Muscle layer of colon (tissue), 2 donors: ENCODE results near the gene TBC1D22A.

Source experiments
- H3K27ac ChIP-seq: one replicate; pipeline ENCODE4 v1.7.0; 2013; ENCODE audit warnings: low read depth, mild to moderate bottlenecking, low read length, moderate library complexity
- H3K27me3 ChIP-seq, 2 donors: one replicate each; pipeline ENCODE4 v1.7.0; 2013; ENCODE audit warnings: low read length in 2 of 2, mild to moderate bottlenecking in 2 of 2; ENCODE audit not compliant: insufficient read depth in 2 of 2, control insufficient read depth in 1 of 2
- H3K36me3 ChIP-seq: one replicate; pipeline ENCODE4 v1.7.0; 2013; ENCODE audit warnings: mild to moderate bottlenecking, low read length; ENCODE audit not compliant: insufficient read depth
- H3K4me1 ChIP-seq: one replicate; pipeline ENCODE4 v1.7.0; 2013; ENCODE audit warnings: mild to moderate bottlenecking, low read length; ENCODE audit not compliant: insufficient read depth
- H3K4me3 ChIP-seq, 2 donors: one replicate each; pipeline ENCODE4 v1.7.0; 2013; ENCODE audit warnings: low read length in 2 of 2, low read depth in 1 of 2, mild to moderate bottlenecking in 1 of 2, moderate library complexity in 1 of 2
- H3K9ac ChIP-seq: one replicate; pipeline ENCODE4 v1.7.0; 2013; ENCODE audit warnings: low read length
- H3K9me3 ChIP-seq: one replicate; pipeline ENCODE4 v1.7.0; 2013; ENCODE audit warnings: mild to moderate bottlenecking, low read length
- donor health status: abdominal sarcoma.
- donor health status: Adenocarcinoma of cecum.

The TBC1D22A gene

DNA sequence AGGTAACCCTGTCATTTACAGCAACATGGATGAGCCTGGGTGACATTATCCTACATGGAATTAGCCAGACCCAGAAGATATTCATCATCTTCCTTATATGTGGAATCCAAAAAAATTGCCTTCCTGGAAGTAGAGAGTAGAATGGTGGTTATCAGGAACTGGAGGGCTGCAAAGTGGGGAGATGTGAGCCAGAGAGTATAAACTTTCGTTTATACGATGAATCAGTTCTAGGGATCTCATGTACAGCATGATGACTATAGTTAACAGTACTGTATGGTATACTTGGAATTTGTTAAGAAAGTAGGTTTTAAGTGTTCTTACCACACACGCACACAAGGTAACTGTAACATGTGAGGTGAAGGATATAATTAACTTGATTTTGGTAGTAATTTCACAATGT lies 79.1 kb downstream of the TBC1D22A start:
- Histone ChIP-seq H3K27me3 (no peaks in the 10 kb centered on the region), H3K9ac (no peak overlapping the region), H3K9me3 (no peaks in the 10 kb centered on the region), H3K36me3 (no peaks in the 10 kb centered on the region), H3K4me3 (no peak overlapping the region), H3K27ac (no peak overlapping the region), H3K4me1 (peaks cover 21% of the 10 kb centered on the region)

DNA sequence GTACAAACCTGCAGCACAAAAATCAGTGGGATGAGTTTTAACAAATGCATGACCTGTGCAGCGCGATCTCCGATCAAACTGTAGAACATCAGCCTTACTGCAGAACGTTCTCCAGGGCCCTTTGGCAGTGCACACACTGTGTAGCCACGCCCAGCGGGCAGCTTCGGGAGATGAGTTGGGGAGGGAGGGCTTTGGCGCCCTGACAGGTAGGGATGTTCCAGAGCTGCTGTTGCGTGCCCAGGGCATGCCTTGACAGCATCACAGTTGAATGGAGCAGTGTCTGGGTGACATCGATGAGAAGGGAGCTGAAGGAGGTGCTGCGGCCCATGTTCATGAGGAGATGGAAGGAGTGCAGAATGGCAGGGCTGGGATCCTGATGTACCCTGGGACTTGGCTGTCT lies 80.2 kb downstream of the TBC1D22A start:
- H3K9me3 ChIP-seq = no peaks in the 10 kb centered on the region
- peaks cover 21% of the 10 kb centered on the region for H3K4me1 ChIP-seq
- H3K4me3 ChIP-seq = no peak overlapping the region
- H3K9ac ChIP-seq = no peak overlapping the region
- no peak overlapping the region for H3K27ac ChIP-seq
- H3K36me3 ChIP-seq = no peaks in the 10 kb centered on the region
- H3K27me3 ChIP-seq = no peaks in the 10 kb centered on the region

DNA sequence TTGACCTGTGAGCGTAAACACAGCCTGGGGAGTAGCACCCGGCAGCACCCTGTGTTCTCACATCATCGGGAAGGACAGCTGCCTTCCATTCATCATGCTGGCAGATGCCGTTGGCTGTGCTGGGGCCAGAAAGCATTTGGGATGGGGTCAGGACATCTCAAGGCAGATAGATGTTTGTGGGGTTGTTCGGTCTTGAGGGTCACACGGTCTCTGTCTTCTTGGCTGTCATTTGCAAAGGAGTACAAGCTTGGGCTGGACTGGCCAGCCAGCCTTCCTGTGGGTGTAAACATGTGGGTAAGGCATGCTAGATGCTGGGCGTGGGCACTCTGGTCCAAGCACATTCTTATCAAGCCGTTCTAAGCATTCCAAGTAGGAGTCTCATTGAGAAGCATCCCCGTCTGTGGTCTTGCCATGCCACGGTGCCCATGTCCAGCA lies 81.4 kb downstream of the TBC1D22A start:
- Histone ChIP-seq H3K27me3 (no peaks in the 10 kb centered on the region), H3K9ac (no peak overlapping the region)

DNA sequence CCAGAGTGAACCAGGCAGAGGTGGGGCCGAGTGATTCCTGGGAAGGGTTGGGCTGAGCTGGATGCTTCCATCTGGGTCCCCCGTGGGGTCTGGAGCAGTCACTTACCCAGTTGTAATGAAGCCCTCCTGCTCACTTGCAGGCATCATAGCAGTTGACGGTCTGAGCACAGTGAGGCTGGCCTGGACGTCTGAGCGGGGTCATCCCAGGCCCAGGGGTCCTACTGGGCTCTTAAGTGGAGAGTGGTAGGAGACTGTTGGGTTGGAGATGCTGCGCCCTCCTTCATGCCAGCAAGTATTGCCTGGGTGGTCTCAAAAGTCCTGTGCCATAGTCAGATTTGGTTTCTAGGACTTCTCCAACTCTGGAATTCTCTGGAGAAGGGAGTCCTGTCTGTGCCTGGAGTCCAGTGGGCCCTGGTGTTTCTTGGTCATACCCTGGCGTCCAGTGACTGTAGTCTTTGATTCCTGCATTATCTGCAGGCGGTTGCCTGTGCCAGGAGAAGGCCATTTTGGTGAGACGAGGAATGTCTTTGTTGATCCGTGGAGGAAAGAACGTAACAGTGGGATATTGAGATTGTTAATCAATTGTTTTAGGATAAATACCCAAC lies 82.3 kb downstream of the TBC1D22A start:
- Histone ChIP-seq H3K9ac (no peak overlapping the region), H3K4me3 (peak overlapping the region; percentile 43), H3K27me3 (no peaks in the 10 kb centered on the region), H3K27ac (no peak overlapping the region), H3K9me3 (no peaks in the 10 kb centered on the region), H3K36me3 (peaks cover 5% of the 10 kb centered on the region), H3K4me1 (peaks cover 21% of the 10 kb centered on the region)

More for the DNA sequence above, 81.4 kb downstream of the TBC1D22A start:
- Histone ChIP-seq H3K36me3 (no peaks in the 10 kb centered on the region), H3K4me1 (peaks cover 21% of the 10 kb centered on the region), H3K4me3 (no peak overlapping the region), H3K9me3 (no peaks in the 10 kb centered on the region), H3K27ac (no peak overlapping the region)

DNA sequence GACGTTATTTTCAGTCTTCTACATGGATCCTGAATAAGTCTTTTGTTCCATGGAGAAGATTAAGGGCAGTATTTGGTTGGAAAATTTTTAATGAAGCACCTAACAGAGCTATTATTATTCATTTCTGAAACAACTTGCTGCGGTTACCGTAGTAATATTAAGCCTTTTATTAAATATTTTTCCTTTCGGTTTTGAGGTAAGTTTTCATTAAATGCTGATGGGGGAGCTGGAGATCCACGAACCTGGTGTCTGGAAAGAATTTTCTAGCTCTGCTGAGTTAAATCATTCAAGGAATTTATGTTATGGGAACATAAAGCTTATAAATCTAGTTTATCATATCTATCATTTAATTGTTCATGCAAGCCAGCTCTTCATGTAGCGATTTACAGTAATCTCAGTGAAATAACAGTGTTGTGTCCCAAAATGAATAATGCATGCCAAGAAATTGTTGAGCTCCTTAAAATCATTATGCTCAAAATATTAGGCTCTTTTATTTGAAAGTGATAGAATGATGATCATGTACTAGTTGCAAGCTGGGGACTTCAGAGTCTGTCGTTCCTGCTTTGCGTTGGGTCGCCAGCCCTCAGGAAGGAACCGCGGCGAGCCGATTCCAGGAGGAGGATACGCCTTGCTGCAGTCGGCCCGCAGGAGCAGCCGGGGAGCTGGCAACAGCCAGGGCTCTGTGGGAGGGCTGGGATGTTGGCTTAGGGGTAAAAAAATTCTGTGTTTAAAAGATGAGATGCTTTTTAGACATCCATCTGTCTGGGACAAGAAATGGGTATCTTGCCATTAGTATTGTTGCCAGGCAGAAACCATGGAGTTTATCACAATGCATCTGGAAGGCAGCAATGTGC lies 83.1 kb downstream of the TBC1D22A start:
- Histone ChIP-seq H3K4me1 (peaks cover 21% of the 10 kb centered on the region), H3K9me3 (no peaks in the 10 kb centered on the region), H3K27ac (no peak overlapping the region), H3K4me3 (peak overlapping the region; percentile 43), H3K9ac (no peak overlapping the region), H3K27me3 (no peaks in the 10 kb centered on the region), H3K36me3 (peaks cover 9% of the 10 kb centered on the region)

DNA sequence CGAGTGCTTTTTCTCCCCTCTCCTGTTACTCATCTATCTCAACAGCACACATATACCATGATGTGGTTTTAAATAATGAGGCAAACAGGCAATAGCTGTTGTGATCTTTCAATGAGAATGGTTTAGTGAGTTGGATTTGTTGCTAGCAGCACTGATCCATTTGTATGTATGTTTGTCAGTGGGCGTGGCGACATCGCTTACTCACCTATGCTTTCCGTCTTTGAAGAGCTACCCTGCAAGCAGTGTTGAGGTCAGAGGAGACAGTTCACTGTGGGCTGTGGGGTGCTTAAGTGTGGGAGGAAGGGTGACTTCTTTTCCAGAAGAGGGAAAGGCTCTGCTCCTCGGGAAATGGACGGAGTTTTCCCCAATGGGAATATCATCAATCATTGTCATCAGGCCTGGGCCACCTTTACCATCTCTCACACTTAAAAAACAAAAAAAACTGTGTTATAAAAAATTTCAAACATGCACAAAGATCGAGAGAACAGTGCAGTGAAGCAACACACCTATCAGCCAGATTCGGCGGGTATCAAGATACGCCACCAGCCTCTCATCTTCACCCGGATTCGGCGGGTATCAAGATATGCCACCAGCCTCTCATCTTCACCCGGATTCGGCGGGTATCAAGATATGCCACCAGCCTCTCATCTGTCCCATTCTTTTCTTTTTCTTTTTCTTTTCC lies 83.8 kb downstream of the TBC1D22A start:
- Histone ChIP-seq H3K9ac (no peak overlapping the region), H3K27me3 (no peaks in the 10 kb centered on the region), H3K27ac (no peak overlapping the region), H3K4me3 (no peak overlapping the region), H3K36me3 (peaks cover 9% of the 10 kb centered on the region), H3K4me1 (peaks cover 21% of the 10 kb centered on the region), H3K9me3 (no peaks in the 10 kb centered on the region)

DNA sequence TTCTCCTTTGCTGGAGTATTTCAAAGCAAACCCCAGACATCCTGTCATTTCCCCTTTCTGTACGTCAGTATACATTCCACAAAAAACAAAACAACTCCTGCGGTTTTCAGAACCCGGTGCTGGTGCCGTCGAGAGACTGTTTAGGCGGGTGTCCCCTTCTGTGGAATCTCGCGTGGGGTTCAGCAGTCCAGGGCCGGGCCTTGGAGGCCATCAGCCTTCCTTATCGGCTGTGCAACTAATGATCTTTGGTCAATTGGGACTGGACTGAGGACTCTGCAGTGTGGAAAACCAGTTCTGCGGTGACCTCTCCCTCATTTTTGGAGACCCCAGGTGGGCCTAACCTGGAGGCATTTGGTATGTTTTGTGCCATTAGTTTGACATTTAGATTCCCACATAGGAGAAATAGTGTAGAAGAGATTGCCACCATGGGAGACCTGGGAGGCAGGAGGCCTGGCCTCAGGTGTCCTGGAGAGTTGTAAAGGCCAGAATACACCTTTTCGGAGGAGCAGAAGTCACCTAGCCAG lies 84.4 kb downstream of the TBC1D22A start:
- H3K4me1 ChIP-seq = peaks cover 21% of the 10 kb centered on the region
- H3K9ac ChIP-seq = no peak overlapping the region
- no peak overlapping the region for H3K4me3 ChIP-seq
- peaks cover 9% of the 10 kb centered on the region for H3K36me3 ChIP-seq
- H3K27me3 ChIP-seq = no peaks in the 10 kb centered on the region
- no peak overlapping the region for H3K27ac ChIP-seq
- H3K9me3 ChIP-seq = no peaks in the 10 kb centered on the region

DNA sequence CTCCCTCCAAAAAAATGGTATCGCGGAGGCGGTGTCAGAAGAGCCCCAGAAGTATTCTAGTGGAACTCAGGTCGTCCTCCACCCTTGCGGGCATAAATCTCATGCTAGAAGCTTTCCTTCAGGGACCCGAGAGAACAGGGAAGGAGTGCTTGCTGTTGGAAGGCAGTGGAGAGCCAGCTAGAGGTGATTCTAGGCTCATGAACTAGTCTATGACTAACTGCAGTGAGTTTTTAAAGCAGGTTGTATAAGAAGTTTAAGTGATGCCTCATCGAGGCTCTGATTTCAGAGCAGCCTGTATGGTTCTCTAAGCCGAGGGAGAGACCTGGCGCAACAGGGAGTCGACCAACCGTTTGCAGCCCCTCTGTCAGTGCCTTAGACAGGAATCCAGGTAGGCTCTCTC lies 85.7 kb downstream of the TBC1D22A start:
- H3K4me3 ChIP-seq = no peak overlapping the region
- H3K4me1 ChIP-seq = peaks cover 17% of the 10 kb centered on the region
- peak overlapping the region; percentile 11 for H3K9ac ChIP-seq
- H3K36me3 ChIP-seq = peaks cover 9% of the 10 kb centered on the region
- H3K27me3 ChIP-seq = no peaks in the 10 kb centered on the region
- H3K27ac ChIP-seq = no peak overlapping the region
- H3K9me3 ChIP-seq = no peaks in the 10 kb centered on the region

DNA sequence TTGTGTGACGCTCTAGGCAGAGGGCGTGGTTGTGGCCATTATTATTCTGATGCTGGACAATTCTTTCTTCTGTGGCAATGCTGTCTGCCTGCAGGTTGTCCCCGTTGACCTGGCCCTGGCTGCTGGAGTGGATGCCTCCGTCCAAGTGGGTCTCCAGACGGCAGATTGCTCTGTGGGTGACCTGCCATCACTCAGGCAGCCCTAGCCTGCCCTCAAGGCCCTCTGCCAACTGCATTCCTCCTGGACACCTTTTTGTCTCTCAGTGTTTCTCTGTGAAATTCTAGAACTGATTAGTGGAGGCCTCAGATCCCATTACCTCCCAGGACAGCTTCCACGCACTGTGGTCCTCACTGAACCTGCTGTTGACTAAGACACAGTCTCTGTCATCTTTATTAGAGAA lies 86.7 kb downstream of the TBC1D22A start:
- Histone ChIP-seq H3K4me1 (peaks cover 17% of the 10 kb centered on the region), H3K27ac (no peak overlapping the region), H3K36me3 (peaks cover 9% of the 10 kb centered on the region), H3K27me3 (no peaks in the 10 kb centered on the region), H3K9ac (no peak overlapping the region), H3K4me3 (no peak overlapping the region), H3K9me3 (no peaks in the 10 kb centered on the region)

DNA sequence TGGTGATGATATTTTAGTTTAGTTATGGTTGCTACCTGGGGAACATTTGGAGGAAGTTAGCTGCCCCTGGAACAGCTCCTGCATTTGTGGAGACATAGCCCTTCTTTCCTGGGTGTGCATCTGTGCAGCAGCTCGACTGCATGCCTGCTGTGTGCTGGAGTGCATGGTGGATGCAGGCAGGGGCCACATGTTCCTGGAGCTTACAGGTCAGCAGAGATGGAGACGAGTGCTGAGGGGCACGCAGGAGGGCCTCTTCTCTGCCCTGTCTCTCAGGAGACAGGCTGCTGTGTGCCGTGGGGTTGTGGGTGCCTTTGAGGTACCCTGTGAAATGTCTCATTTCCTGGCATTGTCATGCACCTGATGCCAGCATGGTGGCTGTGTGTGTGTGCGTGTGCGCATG lies 87.5 kb downstream of the TBC1D22A start:
- Histone ChIP-seq H3K36me3 (peaks cover 9% of the 10 kb centered on the region), H3K9me3 (no peaks in the 10 kb centered on the region), H3K4me3 (no peak overlapping the region), H3K27me3 (no peaks in the 10 kb centered on the region), H3K27ac (no peak overlapping the region), H3K4me1 (peaks cover 11% of the 10 kb centered on the region), H3K9ac (no peak overlapping the region)

DNA sequence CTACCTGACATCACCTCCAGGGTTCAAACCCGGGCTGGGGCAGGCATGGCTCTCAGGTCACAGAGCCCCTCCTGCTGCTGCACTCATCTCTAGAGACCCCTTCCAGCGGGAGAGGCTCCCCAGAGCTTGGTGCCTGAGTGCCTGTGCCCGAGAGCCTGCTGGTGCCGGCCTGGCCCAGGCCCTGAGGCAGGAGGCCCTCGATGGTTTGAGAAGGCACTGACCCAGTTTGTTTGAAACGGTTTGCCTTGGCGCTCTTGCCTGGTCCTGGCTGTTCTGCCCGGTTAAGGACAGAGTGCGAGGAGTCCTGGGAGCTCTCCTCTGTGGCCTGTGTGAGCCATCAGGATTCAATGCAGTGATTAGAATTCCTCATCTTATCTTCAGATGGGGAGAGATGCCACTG lies 88.9 kb downstream of the TBC1D22A start:
- H3K4me1 ChIP-seq = peaks cover under 1% of the 10 kb centered on the region
- no peaks in the 10 kb centered on the region for H3K27me3 ChIP-seq
- H3K36me3 ChIP-seq = peaks cover 9% of the 10 kb centered on the region
- H3K27ac ChIP-seq = no peak overlapping the region
- no peak overlapping the region for H3K4me3 ChIP-seq
- no peak overlapping the region for H3K9ac ChIP-seq
- H3K9me3 ChIP-seq = no peaks in the 10 kb centered on the region
